ENCODE results near the gene PGP. TPM values are rescaled to one million over a fixed set of nuclear protein-coding genes. Genes with fewer than 3 reads are reported as not detected.

The PGP gene
- total RNA-seq, 1 experiment from 2014 or later: 32.6 TPM

GRCh38 chr16:2191446-2191706 is 23.3 kb downstream of the PGP start (continued):
- TF ChIP-seq CTCF (IDR thresholded peaks at IDR 0.05 in 2 of 3, conservative IDR thresholded peaks at IDR 0.05 in 1 of 3; ENCODE audit: borderline replicate concordance in 1 of 3, insufficient read depth in 1 of 3, low read depth in 2 of 3, low read length in 2 of 3) (no peak), EGR1 (IDR thresholded peaks at IDR 0.05; ENCODE audit: low read depth) (no peak), POLR2AphosphoS5 (IDR thresholded peaks at IDR 0.05; ENCODE audit: low read depth, low read length) (no peak)

GRCh38 chr16:2190659-2191445 is 23.8 kb downstream of the PGP start:
- Histone ChIP-seq H3K4me1 (ENCODE audit: control insufficient read depth in 1 of 2, insufficient read depth in 2 of 2, low read length in 2 of 2) (peaks cover 5 to 18% of the 10 kb centered on the region in 2 experiments), H3K9me3 (ENCODE audit: control insufficient read depth in 1 of 2, insufficient read depth in 1 of 2, low read depth in 1 of 2, low read length in 2 of 2) (no peaks in the 10 kb centered on the region), H2AFZ (ENCODE audit: low read depth, low read length, poor library complexity, severe bottlenecking) (no peak overlapping the region), H3K9me2 (ENCODE audit: insufficient read depth) (no peaks in the 10 kb centered on the region), H3K4me2 (ENCODE audit: low read length) (no peak overlapping the region), H4K20me1 (ENCODE audit: insufficient read depth) (no peaks in the 10 kb centered on the region), H3K9ac (ENCODE audit: low read length) (no peak overlapping the region), H3K27ac (ENCODE audit: low read depth, low read length) (no peak overlapping the region), H3K79me2 (ENCODE audit: insufficient read depth, low read length) (no peaks in the 10 kb centered on the region), H3K27me3 (ENCODE audit: insufficient read depth, low read length) (no peaks in the 10 kb centered on the region), H3K4me3 (replicated peaks in 1 of 2; ENCODE audit: low read depth in 1 of 2, low read length in 2 of 2) (no peak overlapping the region), H3K36me3 (ENCODE audit: control insufficient read depth in 1 of 2, insufficient read depth in 2 of 2, low read length in 2 of 2) (no peaks in the 10 kb centered on the region)
- ChIA-PET RAD21 (ENCODE audit: low non-redundant PET in 1 of 2, low total read pairs in 2 of 2, uncharacterized antibody in 2 of 2, unreplicated experiment in 2 of 2) (no interaction called here), CTCF (no interaction called here), POLR2A (interaction anchor here (1.2 kb wide), 1 partner anchor 35 kb away, joined by 3 read pairs; the partner anchor contains the start of gene TRAF7)
- DNase-seq (ENCODE audit: low read depth, low spot score): no peak
- intact Hi-C loops (cut with micrococcal nuclease): loop anchor here (10.0 kb wide), 1 partner anchor 314 kb away; no protein-coding TSS in a partner anchor
- BruUV-seq (replicated peaks): no TSS peak
- ATAC-seq: no peak
- TF ChIP-seq JUND (IDR thresholded peaks at IDR 0.05) (no peak), ZNF274 (IDR thresholded peaks at IDR 0.05; ENCODE audit: low read depth, low read length) (no peak), EZH2phosphoT487 (IDR thresholded peaks at IDR 0.05; ENCODE audit: borderline replicate concordance) (no peak), EZH2 (IDR thresholded peaks at IDR 0.05) (no peak), ZBTB33 (IDR thresholded peaks at IDR 0.05; ENCODE audit: extremely low read depth, insufficient replicate concordance, low read length) (no peak), YY1 (IDR thresholded peaks at IDR 0.05; ENCODE audit: extremely low read depth, insufficient replicate concordance, low read depth, low read length) (no peak)
